ENCODE data around the gene PRKN. TPM values are rescaled to one million over a fixed set of nuclear protein-coding genes. Genes with fewer than 3 reads are reported as not detected.

The PRKN gene
- total RNA-seq, 1 donor from 2014 or later, result 0.79 TPM

- FAIRE-seq (no peak), DNase-seq (ENCODE audit: low read depth) (no peak)
- Histone ChIP-seq H3K36me3 (ENCODE audit: control insufficient read depth, insufficient read depth, low read length) (no peaks in the 10 kb centered on the region), H3K27me3 (ENCODE audit: control insufficient read depth, insufficient read depth, low read length) (no peaks in the 10 kb centered on the region), H3K4me3 (ENCODE audit: low read depth, low read length) (no peak overlapping the region)
- TF ChIP-seq, protein P1, sequence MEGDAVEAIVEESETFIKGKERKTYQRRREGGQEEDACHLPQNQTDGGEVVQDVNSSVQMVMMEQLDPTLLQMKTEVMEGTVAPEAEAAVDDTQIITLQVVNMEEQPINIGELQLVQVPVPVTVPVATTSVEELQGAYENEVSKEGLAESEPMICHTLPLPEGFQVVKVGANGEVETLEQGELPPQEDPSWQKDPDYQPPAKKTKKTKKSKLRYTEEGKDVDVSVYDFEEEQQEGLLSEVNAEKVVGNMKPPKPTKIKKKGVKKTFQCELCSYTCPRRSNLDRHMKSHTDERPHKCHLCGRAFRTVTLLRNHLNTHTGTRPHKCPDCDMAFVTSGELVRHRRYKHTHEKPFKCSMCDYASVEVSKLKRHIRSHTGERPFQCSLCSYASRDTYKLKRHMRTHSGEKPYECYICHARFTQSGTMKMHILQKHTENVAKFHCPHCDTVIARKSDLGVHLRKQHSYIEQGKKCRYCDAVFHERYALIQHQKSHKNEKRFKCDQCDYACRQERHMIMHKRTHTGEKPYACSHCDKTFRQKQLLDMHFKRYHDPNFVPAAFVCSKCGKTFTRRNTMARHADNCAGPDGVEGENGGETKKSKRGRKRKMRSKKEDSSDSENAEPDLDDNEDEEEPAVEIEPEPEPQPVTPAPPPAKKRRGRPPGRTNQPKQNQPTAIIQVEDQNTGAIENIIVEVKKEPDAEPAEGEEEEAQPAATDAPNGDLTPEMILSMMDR (IDR thresholded peaks at IDR 0.05; ENCODE audit: insufficient read depth, low read length, severe bottlenecking), result no peak
Observed at GRCh38 chr6:161736781-161737292, 990.7 kb downstream of the PRKN start.

GRCh38 chr6:161736326-161736725 is 991.2 kb downstream of the PRKN start:
- no peak overlapping the region for H3K4me3 ChIP-seq (ENCODE audit: low read depth, low read length)
- no peaks in the 10 kb centered on the region for H3K27me3 ChIP-seq (ENCODE audit: control insufficient read depth, insufficient read depth, low read length)
- H3K36me3 ChIP-seq (ENCODE audit: control insufficient read depth, insufficient read depth, low read length), result no peaks in the 10 kb centered on the region
- DNase-seq (ENCODE audit: low read depth) (no peak), FAIRE-seq (no peak)
- TF ChIP-seq, protein P1 (IDR thresholded peaks at IDR 0.05; ENCODE audit: insufficient read depth, low read length, severe bottlenecking), result no peak

DNA sequence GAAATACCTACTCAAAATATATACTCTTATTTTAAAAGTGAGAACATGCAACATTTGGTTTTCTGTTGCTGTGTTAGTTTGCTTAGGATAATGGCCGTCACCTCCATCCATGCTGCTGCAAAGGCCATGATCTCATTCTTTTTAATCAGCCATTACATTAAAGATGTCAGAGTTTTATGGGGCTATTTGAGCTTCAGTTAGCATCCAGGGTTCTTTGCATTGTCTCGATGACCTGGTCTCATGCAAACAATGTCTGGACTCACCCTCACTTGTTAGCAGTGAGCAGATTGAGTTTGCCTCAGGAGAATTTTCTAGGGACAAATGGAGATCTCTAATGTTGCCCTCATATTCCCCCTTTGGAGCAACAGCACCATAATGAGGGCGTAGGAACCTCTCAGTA is 995.0 kb downstream of the PRKN start:
- Histone ChIP-seq H3K36me3 (ENCODE audit: control insufficient read depth, insufficient read depth, low read length) (no peaks in the 10 kb centered on the region), H3K4me3 (ENCODE audit: low read depth, low read length) (no peak overlapping the region), H3K27me3 (ENCODE audit: control insufficient read depth, insufficient read depth, low read length) (no peaks in the 10 kb centered on the region)
- TF ChIP-seq, protein P1 (IDR thresholded peaks at IDR 0.05; ENCODE audit: insufficient read depth, low read length, severe bottlenecking), result no peak
- no peak for DNase-seq (ENCODE audit: low read depth)
- no peak for FAIRE-seq

- no peak for DNase-seq (ENCODE audit: low read depth)
- TF ChIP-seq, protein P1 (IDR thresholded peaks at IDR 0.05; ENCODE audit: insufficient read depth, low read length, severe bottlenecking), result no peak
- Histone ChIP-seq H3K27me3 (ENCODE audit: control insufficient read depth, insufficient read depth, low read length) (no peaks in the 10 kb centered on the region), H3K4me3 (ENCODE audit: low read depth, low read length) (no peak overlapping the region), H3K36me3 (ENCODE audit: control insufficient read depth, insufficient read depth, low read length) (no peaks in the 10 kb centered on the region)
- no peak for FAIRE-seq
Observed at GRCh38 chr6:161727083-161727833, 1000.3 kb downstream of the PRKN start.

- Histone ChIP-seq H3K27me3 (ENCODE audit: control insufficient read depth, insufficient read depth, low read length) (no peaks in the 10 kb centered on the region), H3K4me3 (ENCODE audit: low read depth, low read length) (no peak overlapping the region), H3K36me3 (ENCODE audit: control insufficient read depth, insufficient read depth, low read length) (no peaks in the 10 kb centered on the region)
- no peak for DNase-seq (ENCODE audit: low read depth)
- TF ChIP-seq, protein P1 (IDR thresholded peaks at IDR 0.05; ENCODE audit: insufficient read depth, low read length, severe bottlenecking), result no peak
- no peak for FAIRE-seq
Observed at GRCh38 chr6:161722394-161722793, 1005.2 kb downstream of the PRKN start.

Measured in bronchial epithelial cell (primary cell).